MCF 10A (cell line): ENCODE data around the gene CHCT1. TPM values are rescaled to one million over a fixed set of nuclear protein-coding genes. Genes with fewer than 3 reads are reported as not detected.

Source experiments
- BruUV-seq: library from RNA; stranded (reverse); fragments of 400-500 nt; replicated peaks from 2 replicates; lab custom pipeline; 2021; lab: Mats Ljungman, UMichigan
- CTCF ChIA-PET: fragments of 300-600 bp; sonication (Branson Sonifier 250); formaldehyde crosslinking; extraction: SDS; loops from one replicate; lab custom pipeline; 2021; ENCODE audit warnings: antibody characterized with exemption, inconsistent platforms; lab: Yijun Ruan, JAX
- POLR2A ChIA-PET: fragments of 300-600, 350-650 bp; sonication (Branson Sonifier 250); formaldehyde crosslinking; extraction: SDS; loops from one replicate; lab custom pipeline; 2020; ENCODE audit warnings: antibody characterized with exemption, inconsistent platforms; lab: Yijun Ruan, JAX
- DNase-seq: peaks from one replicate; pipeline ENCODE4 v3.0.0-alpha.2; 2018; ENCODE audit not compliant: unreplicated experiment
- H3K27ac Mint-ChIP-seq: one replicate; pipeline ENCODE4 v1.8.0; 2022; ENCODE audit warnings: mild to moderate bottlenecking, low read depth, mixed read lengths; ENCODE audit not compliant: unreplicated experiment
- H3K27me3 Mint-ChIP-seq: one replicate; pipeline ENCODE4 v1.8.0; 2022; ENCODE audit warnings: mixed read lengths; ENCODE audit not compliant: insufficient read depth, unreplicated experiment
- H3K36me3 Mint-ChIP-seq: one replicate; pipeline ENCODE4 v1.8.0; 2022; ENCODE audit warnings: mild to moderate bottlenecking, moderate library complexity, mixed read lengths; ENCODE audit not compliant: insufficient read depth, unreplicated experiment
- H3K4me1 Mint-ChIP-seq: one replicate; pipeline ENCODE4 v1.8.0; 2022; ENCODE audit warnings: mixed read lengths; ENCODE audit not compliant: insufficient read depth, unreplicated experiment
- H3K4me3 Mint-ChIP-seq: one replicate; pipeline ENCODE4 v1.8.0; 2022; ENCODE audit warnings: mild to moderate bottlenecking, moderate library complexity, mixed read lengths; ENCODE audit not compliant: unreplicated experiment
- H3K9me3 Mint-ChIP-seq: one replicate; pipeline ENCODE4 v1.8.0; 2022; ENCODE audit warnings: mixed read lengths; ENCODE audit not compliant: unreplicated experiment
- intact Hi-C: fragments of 100-400 bp; cut with micrococcal nuclease; formaldehyde crosslinking; loops from 2 replicates; pipeline ENCODE4 v1.14.1; 2022
- total RNA-seq: library from RNA; stranded (reverse); gene quantifications from 2 replicates; pipeline ENCODE4 v1.2.3, GENCODE V29; 2022
- TF ChIP-seq, protein P1 (sequence below): fragments of 200-600 bp; IDR thresholded peaks from one replicate; pipeline ENCODE4 v1.8.0; 2022; ENCODE audit warnings: antibody characterized with exemption, mild to moderate bottlenecking; ENCODE audit not compliant: unreplicated experiment

Gene CHCT1
- total RNA-seq, 1 experiment from 2014 or later = not detected

DNA sequence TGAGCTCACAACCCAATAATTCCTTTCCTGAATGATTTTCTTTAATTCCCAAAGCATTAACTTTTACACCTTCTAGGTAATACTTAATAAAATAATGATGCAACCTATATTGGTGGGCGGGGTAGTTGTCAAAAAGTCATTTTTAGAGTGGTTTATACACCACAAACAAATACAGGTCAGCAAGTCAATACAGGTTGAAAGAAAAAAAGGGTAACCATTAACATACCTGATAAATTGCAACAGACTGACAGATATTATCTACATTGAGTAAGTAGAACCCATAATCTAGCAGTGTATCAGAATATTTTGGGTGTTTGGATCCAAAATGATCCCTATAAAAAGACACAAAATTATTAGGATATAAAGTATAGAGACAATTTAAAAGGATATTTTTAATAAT, 39.3 kb downstream of the CHCT1 start:
- H3K36me3 Mint-ChIP-seq = peaks cover 82% of the 10 kb centered on the region
- intact Hi-C loops = no loop called here
- no peak for DNase-seq
- TF ChIP-seq, protein P1, sequence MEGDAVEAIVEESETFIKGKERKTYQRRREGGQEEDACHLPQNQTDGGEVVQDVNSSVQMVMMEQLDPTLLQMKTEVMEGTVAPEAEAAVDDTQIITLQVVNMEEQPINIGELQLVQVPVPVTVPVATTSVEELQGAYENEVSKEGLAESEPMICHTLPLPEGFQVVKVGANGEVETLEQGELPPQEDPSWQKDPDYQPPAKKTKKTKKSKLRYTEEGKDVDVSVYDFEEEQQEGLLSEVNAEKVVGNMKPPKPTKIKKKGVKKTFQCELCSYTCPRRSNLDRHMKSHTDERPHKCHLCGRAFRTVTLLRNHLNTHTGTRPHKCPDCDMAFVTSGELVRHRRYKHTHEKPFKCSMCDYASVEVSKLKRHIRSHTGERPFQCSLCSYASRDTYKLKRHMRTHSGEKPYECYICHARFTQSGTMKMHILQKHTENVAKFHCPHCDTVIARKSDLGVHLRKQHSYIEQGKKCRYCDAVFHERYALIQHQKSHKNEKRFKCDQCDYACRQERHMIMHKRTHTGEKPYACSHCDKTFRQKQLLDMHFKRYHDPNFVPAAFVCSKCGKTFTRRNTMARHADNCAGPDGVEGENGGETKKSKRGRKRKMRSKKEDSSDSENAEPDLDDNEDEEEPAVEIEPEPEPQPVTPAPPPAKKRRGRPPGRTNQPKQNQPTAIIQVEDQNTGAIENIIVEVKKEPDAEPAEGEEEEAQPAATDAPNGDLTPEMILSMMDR = no peak
- H3K4me3 Mint-ChIP-seq = no peak overlapping the region
- BruUV-seq = no TSS peak
- POLR2A ChIA-PET = interaction anchor here (0.6 kb wide), 1 partner anchor 137 kb away, joined by 3 read pairs; no protein-coding TSS in a partner anchor
- H3K27ac Mint-ChIP-seq = no peak overlapping the region
- H3K9me3 Mint-ChIP-seq = no peaks in the 10 kb centered on the region
- H3K4me1 Mint-ChIP-seq = no peaks in the 10 kb centered on the region
- no peaks in the 10 kb centered on the region for H3K27me3 Mint-ChIP-seq
- CTCF ChIA-PET = interaction anchor here (0.6 kb wide), 1 partner anchor 425 kb away, joined by 3 read pairs; no protein-coding TSS in a partner anchor

- ChIA-PET CTCF (interaction anchor here (3.0 kb wide), 1 partner anchor 175 kb away, joined by 17 read pairs; no protein-coding TSS in a partner anchor), POLR2A (interaction anchor here (0.7 kb wide), 1 partner anchor 63 kb away, joined by 3 read pairs; no protein-coding TSS in a partner anchor)
- BruUV-seq = no TSS peak
- DNase-seq = no peak
- no peaks in the 10 kb centered on the region for H3K9me3 Mint-ChIP-seq
- TF ChIP-seq, protein P1 = no peak
- intact Hi-C loops = no loop called here
- H3K4me3 Mint-ChIP-seq = no peak overlapping the region
- H3K27me3 Mint-ChIP-seq = no peaks in the 10 kb centered on the region
- H3K4me1 Mint-ChIP-seq = no peaks in the 10 kb centered on the region
- H3K36me3 Mint-ChIP-seq = peaks cover 71% of the 10 kb centered on the region
- H3K27ac Mint-ChIP-seq = no peak overlapping the region
Observed at GRCh38 chr17:60463157-60463835, 41.0 kb downstream of the CHCT1 start.

GRCh38 chr17:60464343-60464742, 42.1 kb downstream of the CHCT1 start:
- ChIA-PET POLR2A (interaction anchor here (0.7 kb wide), 1 partner anchor 62 kb away, joined by 3 read pairs; no protein-coding TSS in a partner anchor), CTCF (interaction anchor here (0.7 to 3.0 kb wide), 2 partner anchors 171 to 174 kb away, joined by 3 to 17 read pairs; no protein-coding TSS in a partner anchor)
- no peak overlapping the region for H3K4me3 Mint-ChIP-seq
- intact Hi-C loops = no loop called here
- no peak overlapping the region for H3K27ac Mint-ChIP-seq
- H3K9me3 Mint-ChIP-seq = no peaks in the 10 kb centered on the region
- no TSS peak for BruUV-seq
- TF ChIP-seq, protein P1 = no peak
- H3K27me3 Mint-ChIP-seq = no peaks in the 10 kb centered on the region
- peaks cover 1% of the 10 kb centered on the region for H3K4me1 Mint-ChIP-seq
- no peak for DNase-seq
- H3K36me3 Mint-ChIP-seq = peaks cover 66% of the 10 kb centered on the region

- intact Hi-C loops = loop anchor here (5.0 kb wide), 1 partner anchor 174 kb away; no protein-coding TSS in a partner anchor
- Mint-ChIP-seq H3K4me1 (peaks cover 11% of the 10 kb centered on the region), H3K4me3 (no peak overlapping the region), H3K36me3 (peaks cover 58% of the 10 kb centered on the region), H3K27ac (no peak overlapping the region), H3K27me3 (no peaks in the 10 kb centered on the region), H3K9me3 (no peaks in the 10 kb centered on the region)
- no peak for DNase-seq
- ChIA-PET POLR2A (no interaction called here), CTCF (no interaction called here)
- BruUV-seq = no TSS peak
- TF ChIP-seq, protein P1 = no peak
Observed at GRCh38 chr17:60468371-60468770, 46.1 kb downstream of the CHCT1 start.
